DND-41 (cell line): Measurements from ENCODE around the gene KCNAB1.

Source experiments
- ATAC-seq: fragments of 200-7000 bp; cut with Tn5 transposase; 3 replicates; pipeline ENCODE4 v1.9.1; 2021; ENCODE audit warnings: low read depth; ENCODE audit not compliant: insufficient read depth
- DNase-seq: peaks from one replicate; pipeline ENCODE4 v3.0.0-alpha.2; 2020
- H2AFZ ChIP-seq: 2 replicates; pipeline ENCODE4 v1.6.0; 2012; ENCODE audit warnings: low read depth, low read length
- H3K27ac ChIP-seq: 2 replicates; pipeline ENCODE4 v1.5.1; 2012; ENCODE audit warnings: low read length, inconsistent platforms
- H3K27me3 ChIP-seq: fragments of 200-600 bp; sonication (generic); 2 replicates; pipeline ENCODE4 v1.6.0; 2012; ENCODE audit warnings: low read length, mild to moderate bottlenecking, inconsistent platforms; ENCODE audit not compliant: insufficient read depth, poor library complexity
- H3K36me3 ChIP-seq: 2 replicates; pipeline ENCODE4 v1.5.1; 2012; ENCODE audit warnings: low read length, inconsistent platforms; ENCODE audit not compliant: insufficient read depth
- H3K4me1 ChIP-seq: 2 replicates; pipeline ENCODE4 v1.5.1; 2012; ENCODE audit warnings: mild to moderate bottlenecking, low read length; ENCODE audit not compliant: insufficient read depth
- H3K4me2 ChIP-seq: 2 replicates; pipeline ENCODE4 v1.6.0; 2012; ENCODE audit warnings: mild to moderate bottlenecking, moderate library complexity, low read length, inconsistent platforms; ENCODE audit not compliant: insufficient read depth
- H3K4me3 ChIP-seq, 2 experiments: fragments of 200-600 bp in 1 of 2; shearing (Covaris generic) in 1 of 2; 2 replicates each; pipeline ENCODE4 v1.5.1; 2012 to 2016; ENCODE audit warnings: inconsistent platforms in 2 of 2, low read length in 2 of 2, mild to moderate bottlenecking in 2 of 2, low read depth in 1 of 2, moderate library complexity in 1 of 2
- H3K79me2 ChIP-seq: 2 replicates; pipeline ENCODE4 v1.6.0; 2012; ENCODE audit warnings: low read length, inconsistent platforms; ENCODE audit not compliant: insufficient read depth
- H3K9ac ChIP-seq: 2 replicates; pipeline ENCODE4 v1.6.0; 2012; ENCODE audit warnings: low read depth, mild to moderate bottlenecking, inconsistent platforms, low read length, moderate library complexity
- H3K9me3 ChIP-seq: 2 replicates; pipeline ENCODE4 v1.5.1; 2012; ENCODE audit warnings: low read length, moderate library complexity, mild to moderate bottlenecking, inconsistent platforms; ENCODE audit not compliant: insufficient read depth, severe bottlenecking
- H4K20me1 ChIP-seq: 2 replicates; pipeline ENCODE4 v1.6.0; 2012; ENCODE audit warnings: low read length; ENCODE audit not compliant: insufficient read depth
- EZH2 ChIP-seq: IDR thresholded peaks from 3 replicates; pipeline ENCODE4 v1.6.1; 2012; ENCODE audit warnings: borderline replicate concordance, low read depth, mild to moderate bottlenecking, moderate library complexity, low read length, inconsistent platforms; ENCODE audit not compliant: severe bottlenecking
- TF ChIP-seq, protein P1 (sequence below): IDR thresholded peaks from 2 replicates; pipeline ENCODE4 v1.5.1; 2012; ENCODE audit warnings: borderline replicate concordance, low read length, moderate library complexity, mild to moderate bottlenecking; ENCODE audit not compliant: poor library complexity, severe bottlenecking; ENCODE audit errors: extremely low read depth

The KCNAB1 gene

DNA sequence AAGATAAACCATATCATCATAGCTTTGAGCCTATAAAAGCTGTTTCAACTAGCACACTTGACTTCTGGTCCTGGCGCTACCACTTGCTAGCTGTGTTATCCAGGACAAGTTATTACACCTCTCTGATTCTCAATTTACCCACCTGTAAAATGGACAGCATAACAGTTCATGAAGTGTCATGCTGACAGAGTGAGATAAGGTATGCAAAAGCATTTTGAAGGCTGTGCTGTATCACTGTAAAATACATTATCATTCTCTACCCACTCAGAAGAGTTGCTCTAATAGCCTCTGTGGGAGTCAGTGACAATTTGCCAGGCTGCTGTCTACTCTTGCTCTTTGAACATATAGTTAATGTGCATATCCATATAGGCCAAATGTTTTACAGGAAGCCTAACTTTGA lies 341.5 kb downstream of the KCNAB1 start:
- Histone ChIP-seq H3K9ac (no peak overlapping the region), H3K27ac (no peak overlapping the region), H3K79me2 (no peaks in the 10 kb centered on the region), H3K4me2 (no peak overlapping the region), H2AFZ (no peak overlapping the region), H3K4me1 (no peaks in the 10 kb centered on the region), H3K36me3 (no peaks in the 10 kb centered on the region), H3K4me3 (no peak overlapping the region), H3K9me3 (no peaks in the 10 kb centered on the region), H4K20me1 (no peaks in the 10 kb centered on the region), H3K27me3 (peaks cover 39% of the 10 kb centered on the region)
- no peak for TF ChIP-seq EZH2
- ATAC-seq (no peak), DNase-seq (no peak)

DNA sequence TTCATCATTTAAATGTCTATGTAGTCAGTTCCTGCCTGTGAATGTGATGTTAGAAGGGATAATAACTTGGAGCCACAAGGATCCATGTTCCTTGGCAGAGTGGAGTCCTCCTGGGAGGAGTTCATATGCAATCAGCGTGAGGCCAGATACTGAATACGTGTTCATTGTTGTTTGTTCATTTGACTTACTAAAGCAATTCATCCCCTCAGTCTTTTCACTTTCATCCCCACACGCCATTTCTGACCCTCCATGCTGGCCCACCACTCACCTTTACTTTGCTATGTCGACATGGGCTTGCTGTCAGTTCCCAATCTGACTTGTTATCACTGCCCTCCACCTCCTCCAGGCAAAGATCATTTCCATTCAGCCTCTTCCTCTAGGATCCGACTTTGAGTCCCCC lies 342.7 kb downstream of the KCNAB1 start:
- TF ChIP-seq, protein P1, sequence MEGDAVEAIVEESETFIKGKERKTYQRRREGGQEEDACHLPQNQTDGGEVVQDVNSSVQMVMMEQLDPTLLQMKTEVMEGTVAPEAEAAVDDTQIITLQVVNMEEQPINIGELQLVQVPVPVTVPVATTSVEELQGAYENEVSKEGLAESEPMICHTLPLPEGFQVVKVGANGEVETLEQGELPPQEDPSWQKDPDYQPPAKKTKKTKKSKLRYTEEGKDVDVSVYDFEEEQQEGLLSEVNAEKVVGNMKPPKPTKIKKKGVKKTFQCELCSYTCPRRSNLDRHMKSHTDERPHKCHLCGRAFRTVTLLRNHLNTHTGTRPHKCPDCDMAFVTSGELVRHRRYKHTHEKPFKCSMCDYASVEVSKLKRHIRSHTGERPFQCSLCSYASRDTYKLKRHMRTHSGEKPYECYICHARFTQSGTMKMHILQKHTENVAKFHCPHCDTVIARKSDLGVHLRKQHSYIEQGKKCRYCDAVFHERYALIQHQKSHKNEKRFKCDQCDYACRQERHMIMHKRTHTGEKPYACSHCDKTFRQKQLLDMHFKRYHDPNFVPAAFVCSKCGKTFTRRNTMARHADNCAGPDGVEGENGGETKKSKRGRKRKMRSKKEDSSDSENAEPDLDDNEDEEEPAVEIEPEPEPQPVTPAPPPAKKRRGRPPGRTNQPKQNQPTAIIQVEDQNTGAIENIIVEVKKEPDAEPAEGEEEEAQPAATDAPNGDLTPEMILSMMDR, result no peak
- TF ChIP-seq EZH2, result no peak
- Histone ChIP-seq H3K9ac (no peak overlapping the region), H3K27ac (no peak overlapping the region), H4K20me1 (no peaks in the 10 kb centered on the region), H3K4me3 (no peak overlapping the region), H3K9me3 (no peaks in the 10 kb centered on the region), H2AFZ (no peak overlapping the region), H3K27me3 (peaks cover 34% of the 10 kb centered on the region), H3K36me3 (no peaks in the 10 kb centered on the region), H3K4me1 (no peaks in the 10 kb centered on the region), H3K79me2 (no peaks in the 10 kb centered on the region), H3K4me2 (no peak overlapping the region)
- DNase-seq (no peak), ATAC-seq (no peak)

DNA sequence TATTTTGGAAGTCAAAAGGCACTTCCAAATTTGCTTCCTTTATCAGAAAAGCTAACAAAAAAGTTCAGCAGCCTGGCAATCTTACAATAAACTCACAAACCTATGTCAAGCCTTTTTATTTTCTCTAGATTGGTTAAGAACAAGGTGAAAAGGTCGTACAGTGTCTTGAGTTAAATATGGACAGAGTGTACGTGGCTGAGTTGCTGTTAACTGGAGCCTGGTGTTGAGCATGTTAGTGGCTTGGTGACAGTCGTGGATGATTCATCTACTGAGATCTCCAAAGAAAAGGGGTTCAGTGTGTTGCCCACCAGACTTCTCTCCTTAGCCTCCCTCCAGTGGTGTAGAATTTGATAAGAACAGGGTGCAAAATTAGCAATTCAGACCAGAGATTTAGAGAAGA lies 344.8 kb downstream of the KCNAB1 start:
- H3K4me2 ChIP-seq, result no peak overlapping the region
- no peak overlapping the region for H3K4me3 ChIP-seq
- no peaks in the 10 kb centered on the region for H4K20me1 ChIP-seq
- peaks cover 24% of the 10 kb centered on the region for H3K27me3 ChIP-seq
- no peak overlapping the region for H3K9ac ChIP-seq
- ATAC-seq (no peak), DNase-seq (no peak)
- H3K9me3 ChIP-seq, result no peaks in the 10 kb centered on the region
- no peaks in the 10 kb centered on the region for H3K36me3 ChIP-seq
- no peaks in the 10 kb centered on the region for H3K79me2 ChIP-seq
- no peaks in the 10 kb centered on the region for H3K4me1 ChIP-seq
- no peak for TF ChIP-seq EZH2
- TF ChIP-seq, protein P1, result no peak
- no peak overlapping the region for H3K27ac ChIP-seq
- H2AFZ ChIP-seq, result no peak overlapping the region

DNA sequence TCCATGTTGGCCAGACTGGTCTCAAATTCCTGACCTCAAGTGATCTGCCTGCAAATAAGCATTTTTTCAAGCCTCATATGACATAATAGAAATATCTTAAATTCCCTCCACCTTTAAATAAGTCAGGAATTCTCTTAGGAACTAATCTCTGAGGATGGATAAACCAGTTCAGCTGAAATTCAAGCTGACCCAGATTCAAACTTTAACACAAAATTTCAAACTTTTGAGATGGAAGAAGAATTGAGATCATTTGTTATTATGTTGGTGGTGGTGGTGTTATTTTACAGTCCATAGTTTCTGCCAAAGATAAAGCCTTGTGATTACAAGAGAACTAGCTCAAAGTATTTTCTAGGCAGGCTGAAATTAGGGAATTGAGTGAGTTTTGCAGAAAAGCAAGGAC lies 349.1 kb downstream of the KCNAB1 start:
- no peaks in the 10 kb centered on the region for H3K79me2 ChIP-seq
- ATAC-seq (no peak), DNase-seq (no peak)
- no peaks in the 10 kb centered on the region for H3K4me1 ChIP-seq
- no peaks in the 10 kb centered on the region for H3K9me3 ChIP-seq
- TF ChIP-seq, protein P1, result no peak
- no peak for TF ChIP-seq EZH2
- H3K4me2 ChIP-seq, result no peak overlapping the region
- H3K4me3 ChIP-seq, result no peak overlapping the region
- peaks cover 22% of the 10 kb centered on the region for H3K27me3 ChIP-seq
- H2AFZ ChIP-seq, result no peak overlapping the region
- no peaks in the 10 kb centered on the region for H3K36me3 ChIP-seq
- no peak overlapping the region for H3K27ac ChIP-seq
- H3K9ac ChIP-seq, result no peak overlapping the region
- H4K20me1 ChIP-seq, result no peaks in the 10 kb centered on the region
